HL-60 (cell line): ENCODE measurements around the gene TLE3.

Experiments used
- DNase-seq, 2 experiments: peaks; one replicate each; pipeline ENCODE4 v3.0.0-alpha.2; 2010 to 2020; ENCODE audit warnings: low read depth in 1 of 2, low spot score in 1 of 2
- H3K27ac ChIP-seq: fragments of 250-450 bp; sonication (Bioruptor Pico); replicated peaks from 2 replicates; pipeline ENCODE4 v1.5.1; 2020; ENCODE audit warnings: mild to moderate bottlenecking, moderate library complexity
- H3K27me3 ChIP-seq: fragments of 250-450 bp; sonication (Bioruptor Pico); 2 replicates; pipeline ENCODE4 v1.5.1; 2021; ENCODE audit warnings: mild to moderate bottlenecking, moderate library complexity; ENCODE audit not compliant: insufficient read depth, poor library complexity, severe bottlenecking
- H3K4me3 ChIP-seq: replicated peaks from 2 replicates; pipeline ENCODE4 v1.5.1; 2011; ENCODE audit warnings: mild to moderate bottlenecking, control low read depth, low read length; ENCODE audit not compliant: insufficient read depth
- GABPA ChIP-seq: IDR thresholded peaks from 2 replicates; pipeline ENCODE4 v1.6.1; 2012; ENCODE audit warnings: low read depth
- POLR2AphosphoS5 ChIP-seq: IDR thresholded peaks from 2 replicates; pipeline ENCODE4 v1.6.1; 2012; ENCODE audit warnings: low read depth
- SPI1 ChIP-seq: IDR thresholded peaks from 2 replicates; pipeline ENCODE4 v1.6.1; 2012; ENCODE audit warnings: low read depth, mild to moderate bottlenecking, borderline replicate concordance
- TF ChIP-seq, protein P1 (sequence below): IDR thresholded peaks from one replicate; pipeline ENCODE4 v1.5.1; 2011; ENCODE audit warnings: low read length, control low read depth, inconsistent platforms; ENCODE audit not compliant: insufficient read depth
- TF ChIP-seq, protein P2 (sequence below): IDR thresholded peaks from 2 replicates; pipeline ENCODE4 v1.6.1; 2012; ENCODE audit warnings: low read depth; ENCODE audit not compliant: insufficient replicate concordance

Gene TLE3

DNA sequence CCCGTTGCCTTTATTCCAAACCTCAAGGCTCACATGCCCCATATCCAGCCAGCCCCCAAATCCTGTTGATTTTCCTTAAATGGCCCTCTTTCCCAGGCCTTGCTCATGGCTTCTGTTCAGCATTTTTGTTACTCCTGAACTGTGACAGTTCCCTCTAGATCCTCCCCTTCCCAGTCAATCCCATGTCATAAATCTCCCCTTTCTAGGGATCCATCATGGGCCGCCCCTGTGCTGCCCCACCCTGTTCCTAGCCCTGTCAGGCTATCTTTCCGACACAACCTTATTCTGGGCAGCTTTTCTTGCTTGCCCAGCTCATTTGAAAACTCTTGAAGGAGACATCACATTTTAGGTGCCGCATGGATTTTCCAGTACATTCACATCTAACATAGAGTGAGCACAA is 84.8 kb downstream of the TLE3 start:
- no peaks in the 10 kb centered on the region for H3K27me3 ChIP-seq

DNA sequence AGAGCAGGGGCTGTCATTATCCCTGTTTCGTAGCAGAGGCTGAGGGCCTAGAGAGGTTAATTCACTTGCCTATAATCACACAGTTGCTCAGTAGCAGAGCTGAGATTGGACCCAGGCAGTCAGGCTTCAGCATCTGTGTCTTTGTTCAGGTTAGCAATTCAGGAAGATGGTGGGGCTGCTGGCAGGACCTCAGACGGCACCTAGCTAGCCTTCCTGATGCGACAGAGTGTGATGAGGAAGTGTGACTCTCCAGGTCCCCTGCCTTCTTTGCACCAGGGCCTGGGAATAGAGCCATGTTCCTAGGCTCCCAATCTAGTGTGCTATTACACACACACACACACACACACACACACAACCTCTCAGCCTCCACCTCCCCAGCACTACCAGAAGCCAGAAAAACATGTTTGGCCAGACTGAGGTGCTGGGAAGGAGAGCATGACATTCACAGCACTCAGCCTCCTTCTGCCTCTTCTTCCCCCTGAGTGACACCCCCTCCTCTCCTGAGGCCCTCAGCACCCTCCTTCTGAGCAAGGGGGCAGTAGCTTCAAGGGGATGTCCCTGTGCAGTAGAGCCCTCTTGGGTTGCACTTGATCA is 88.9 kb downstream of the TLE3 start:
- H3K27ac ChIP-seq: no peak overlapping the region
- TF ChIP-seq, protein P1, sequence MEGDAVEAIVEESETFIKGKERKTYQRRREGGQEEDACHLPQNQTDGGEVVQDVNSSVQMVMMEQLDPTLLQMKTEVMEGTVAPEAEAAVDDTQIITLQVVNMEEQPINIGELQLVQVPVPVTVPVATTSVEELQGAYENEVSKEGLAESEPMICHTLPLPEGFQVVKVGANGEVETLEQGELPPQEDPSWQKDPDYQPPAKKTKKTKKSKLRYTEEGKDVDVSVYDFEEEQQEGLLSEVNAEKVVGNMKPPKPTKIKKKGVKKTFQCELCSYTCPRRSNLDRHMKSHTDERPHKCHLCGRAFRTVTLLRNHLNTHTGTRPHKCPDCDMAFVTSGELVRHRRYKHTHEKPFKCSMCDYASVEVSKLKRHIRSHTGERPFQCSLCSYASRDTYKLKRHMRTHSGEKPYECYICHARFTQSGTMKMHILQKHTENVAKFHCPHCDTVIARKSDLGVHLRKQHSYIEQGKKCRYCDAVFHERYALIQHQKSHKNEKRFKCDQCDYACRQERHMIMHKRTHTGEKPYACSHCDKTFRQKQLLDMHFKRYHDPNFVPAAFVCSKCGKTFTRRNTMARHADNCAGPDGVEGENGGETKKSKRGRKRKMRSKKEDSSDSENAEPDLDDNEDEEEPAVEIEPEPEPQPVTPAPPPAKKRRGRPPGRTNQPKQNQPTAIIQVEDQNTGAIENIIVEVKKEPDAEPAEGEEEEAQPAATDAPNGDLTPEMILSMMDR: no peak
- no peak for TF ChIP-seq POLR2AphosphoS5
- TF ChIP-seq SPI1: no peak
- no peak for TF ChIP-seq GABPA
- TF ChIP-seq, protein P2, sequence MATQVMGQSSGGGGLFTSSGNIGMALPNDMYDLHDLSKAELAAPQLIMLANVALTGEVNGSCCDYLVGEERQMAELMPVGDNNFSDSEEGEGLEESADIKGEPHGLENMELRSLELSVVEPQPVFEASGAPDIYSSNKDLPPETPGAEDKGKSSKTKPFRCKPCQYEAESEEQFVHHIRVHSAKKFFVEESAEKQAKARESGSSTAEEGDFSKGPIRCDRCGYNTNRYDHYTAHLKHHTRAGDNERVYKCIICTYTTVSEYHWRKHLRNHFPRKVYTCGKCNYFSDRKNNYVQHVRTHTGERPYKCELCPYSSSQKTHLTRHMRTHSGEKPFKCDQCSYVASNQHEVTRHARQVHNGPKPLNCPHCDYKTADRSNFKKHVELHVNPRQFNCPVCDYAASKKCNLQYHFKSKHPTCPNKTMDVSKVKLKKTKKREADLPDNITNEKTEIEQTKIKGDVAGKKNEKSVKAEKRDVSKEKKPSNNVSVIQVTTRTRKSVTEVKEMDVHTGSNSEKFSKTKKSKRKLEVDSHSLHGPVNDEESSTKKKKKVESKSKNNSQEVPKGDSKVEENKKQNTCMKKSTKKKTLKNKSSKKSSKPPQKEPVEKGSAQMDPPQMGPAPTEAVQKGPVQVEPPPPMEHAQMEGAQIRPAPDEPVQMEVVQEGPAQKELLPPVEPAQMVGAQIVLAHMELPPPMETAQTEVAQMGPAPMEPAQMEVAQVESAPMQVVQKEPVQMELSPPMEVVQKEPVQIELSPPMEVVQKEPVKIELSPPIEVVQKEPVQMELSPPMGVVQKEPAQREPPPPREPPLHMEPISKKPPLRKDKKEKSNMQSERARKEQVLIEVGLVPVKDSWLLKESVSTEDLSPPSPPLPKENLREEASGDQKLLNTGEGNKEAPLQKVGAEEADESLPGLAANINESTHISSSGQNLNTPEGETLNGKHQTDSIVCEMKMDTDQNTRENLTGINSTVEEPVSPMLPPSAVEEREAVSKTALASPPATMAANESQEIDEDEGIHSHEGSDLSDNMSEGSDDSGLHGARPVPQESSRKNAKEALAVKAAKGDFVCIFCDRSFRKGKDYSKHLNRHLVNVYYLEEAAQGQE: no peak
- H3K27me3 ChIP-seq: no peaks in the 10 kb centered on the region
- DNase-seq: no peak
- no peak overlapping the region for H3K4me3 ChIP-seq

More for the DNA sequence above, 84.8 kb downstream of the TLE3 start:
- Histone ChIP-seq H3K4me3 (no peak overlapping the region), H3K27ac (no peak overlapping the region)
- no peak for DNase-seq
- TF ChIP-seq SPI1: no peak
- no peak for TF ChIP-seq POLR2AphosphoS5

DNA sequence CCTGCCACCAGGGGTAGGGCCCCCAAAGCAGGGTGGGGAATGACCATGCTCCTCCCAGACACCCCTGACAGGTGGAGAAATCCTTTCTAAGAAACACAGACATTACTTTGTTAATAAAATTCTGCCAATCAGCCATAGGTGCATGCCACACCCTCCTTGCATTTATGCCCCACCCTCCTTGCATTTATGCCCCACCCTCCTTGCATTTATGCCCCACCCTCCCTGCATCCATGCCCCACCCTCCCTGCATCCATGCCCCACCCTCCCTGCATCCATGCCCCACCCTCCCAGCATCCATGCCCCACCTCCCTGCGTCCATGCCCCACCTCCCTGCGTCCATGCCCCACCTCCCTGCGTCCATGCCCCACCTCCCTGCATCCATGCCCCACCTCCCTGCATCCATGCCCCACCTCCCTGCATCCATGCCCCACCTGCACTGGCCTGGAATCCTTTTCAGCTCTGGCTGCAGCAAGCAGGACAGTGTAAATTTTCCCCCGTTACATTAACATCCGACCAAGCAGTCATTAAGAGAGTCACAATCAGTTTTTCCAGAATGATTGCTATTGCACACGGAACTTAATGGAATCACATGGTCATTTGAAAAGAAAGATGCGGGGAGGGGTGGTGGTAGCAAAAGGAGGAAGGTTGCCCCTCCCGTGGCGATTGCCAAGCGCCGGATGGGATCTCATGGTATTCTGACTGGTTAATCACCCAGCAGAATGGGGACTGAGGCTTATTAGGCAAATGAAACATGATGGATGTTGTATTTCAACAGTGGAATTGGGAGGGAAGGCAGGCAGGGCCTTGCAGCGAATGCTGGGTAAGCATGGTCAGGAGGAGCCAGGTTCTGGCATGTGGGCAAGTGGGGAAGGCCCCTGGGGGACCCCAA is 91.2 kb downstream of the TLE3 start:
- TF ChIP-seq SPI1: no peak
- no peak for TF ChIP-seq GABPA
- TF ChIP-seq, protein P2: no peak
- TF ChIP-seq, protein P1: no peak
- no peak for TF ChIP-seq POLR2AphosphoS5
- DNase-seq: no peak
- no peak overlapping the region for H3K27ac ChIP-seq
- H3K27me3 ChIP-seq: no peaks in the 10 kb centered on the region
- no peak overlapping the region for H3K4me3 ChIP-seq

DNA sequence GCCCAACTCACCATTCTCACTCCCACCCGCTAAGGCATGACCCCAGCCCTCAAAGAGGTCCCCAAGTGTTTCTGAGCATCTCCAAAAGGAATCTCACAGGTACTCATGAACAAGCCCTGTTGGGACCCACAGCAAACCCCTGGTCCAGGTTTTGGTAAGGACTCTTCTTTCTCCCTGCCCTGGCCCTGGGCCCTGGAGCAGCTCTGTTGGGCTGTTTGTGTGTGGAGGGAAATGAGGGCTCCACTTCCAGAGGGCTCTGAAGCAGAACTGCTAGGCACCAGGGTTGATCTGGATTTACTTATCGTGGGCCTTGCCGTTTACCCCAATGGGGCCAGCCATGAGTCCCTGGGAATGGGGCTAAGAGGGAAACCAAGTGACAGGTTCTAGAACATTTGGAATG is 92.9 kb downstream of the TLE3 start:
- no peak overlapping the region for H3K4me3 ChIP-seq
- no peak for DNase-seq
- TF ChIP-seq, protein P2: no peak
- TF ChIP-seq POLR2AphosphoS5 (no peak), SPI1 (no peak)
- TF ChIP-seq, protein P1: no peak
- no peak overlapping the region for H3K27ac ChIP-seq
- no peaks in the 10 kb centered on the region for H3K27me3 ChIP-seq
